Right cardiac atrium (tissue), 5 donors: ENCODE data around the gene ACOX1. TPM values are rescaled to one million over a fixed set of nuclear protein-coding genes. Genes with fewer than 3 reads are reported as not detected.

Source experiments
- ATAC-seq, 2 donors: fragments of 200-7000 bp; cut with Tn5 transposase; one replicate each; pipeline versions ENCODE4 v1.8.0 to v1.9.1; 2020; ENCODE audit warnings: moderate library complexity in 2 of 2, mild to moderate bottlenecking in 1 of 2
- DNase-seq, 3 donors: peaks; one replicate each; pipeline ENCODE4 v3.0.0-alpha.2; 2020
- H3K27ac ChIP-seq: one replicate; pipeline ENCODE4 v1.5.1; 2013; ENCODE audit warnings: mild to moderate bottlenecking, low read length, control low read depth, moderate library complexity
- H3K27me3 ChIP-seq: one replicate; pipeline ENCODE4 v1.6.1; 2013; ENCODE audit not compliant: control insufficient read depth, insufficient read depth
- H3K4me1 ChIP-seq: one replicate; pipeline ENCODE4 v1.6.1; 2013; ENCODE audit warnings: low read length; ENCODE audit not compliant: control insufficient read depth, insufficient read depth
- H3K4me3 ChIP-seq: one replicate; pipeline ENCODE4 v1.5.1; 2013; ENCODE audit warnings: low read length, control low read depth
- H3K9me3 ChIP-seq: one replicate; pipeline ENCODE4 v1.6.1; 2013; ENCODE audit warnings: low read length; ENCODE audit not compliant: control insufficient read depth
- WGBS: extraction: QIAGEN DNeasy Blood & Tissue Kit; methylation state at CpG from one replicate; pipeline ENCODE4 v1.1.7; 2013; 5-methylcytosine and 5-hydroxymethylcytosine counted together
- intact Hi-C, 4 donors: fragments of 100-400 bp; cut with DNase I; formaldehyde crosslinking; loops; one replicate each; pipeline versions ENCODE4 v1.11.0 to v1.14.0; 2022 to 2023
- polyA plus RNA-seq: library from polyadenylated mRNA; stranded (reverse); fragments of 200-250 nt; gene quantifications from one replicate; pipeline ENCODE4 v1.2.3, GENCODE V29; 2013
- total RNA-seq, 4 donors: library from RNA; stranded (reverse); fragmentation: NEBNext Ultra II Directional; extraction: Animal tissue kit (Norgen Biotek cat#: 25700); gene quantifications; one replicate each; pipeline ENCODE4 v1.2.1, GENCODE V29; 2021
- donor health status: healthy with polysubstance abuse.
- donor health status: DM: no; HTN: yes; CAD: no.
- donor health status: DM: no; HTN: no; CAD: no.
- donor health status: DM: no; HTN: yes; CAD: no; lungs with severe emphysema.
- donor health status: DM: yes; HTN: yes; CAD: no.

Gene ACOX1
- total and polyA plus RNA-seq, 5 donors = 18.7 to 67.5 (median 59.9) TPM

DNA sequence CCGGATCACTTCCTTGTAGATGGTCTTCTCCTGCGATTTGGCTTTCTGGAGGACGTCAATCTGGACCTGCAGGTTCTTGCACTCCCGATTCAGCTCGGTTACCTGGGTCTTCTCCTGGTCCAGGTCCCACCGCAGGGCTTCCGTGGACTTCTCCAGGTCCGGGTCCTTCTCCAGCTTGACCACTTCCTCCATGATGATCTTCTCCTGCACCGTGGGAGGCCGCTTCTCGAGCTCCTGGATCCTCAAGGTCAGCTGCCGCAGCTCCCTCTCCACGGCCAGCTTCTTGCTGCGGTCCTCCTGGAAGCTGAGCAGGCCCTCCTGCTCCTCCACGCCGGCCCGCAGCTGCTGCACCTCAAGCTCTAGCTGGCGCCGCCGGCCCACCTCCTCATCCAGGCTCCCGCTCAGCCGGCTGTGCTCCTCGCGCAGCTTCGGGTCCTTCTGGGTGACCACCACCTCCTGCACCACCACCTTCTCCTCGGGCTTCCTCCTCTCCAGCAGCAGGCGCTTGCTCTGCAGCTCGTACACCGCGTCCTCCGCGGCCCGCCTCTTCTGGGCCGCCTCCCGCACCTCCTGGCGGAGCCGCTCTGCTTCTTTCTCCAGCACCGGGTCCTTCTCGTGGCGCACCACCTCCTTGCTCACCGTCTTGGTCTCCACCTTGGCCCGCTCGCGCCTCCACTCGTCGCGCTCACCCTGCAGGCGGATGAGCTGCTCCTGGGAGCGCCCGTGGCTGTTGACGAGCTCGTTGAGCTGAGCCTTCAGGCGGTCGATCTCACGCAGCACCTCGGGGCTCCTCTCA, 29.9 kb upstream of the ACOX1 start:
- peak in 1 of 3 donors; percentile 42 for DNase-seq
- intact Hi-C loops = loop anchor here in 1 of 4 donors (5.0 kb wide), 1 partner anchor 102 kb away; no protein-coding TSS in a partner anchor
- H3K9me3 ChIP-seq = no peaks in the 10 kb centered on the region
- 90% methylated on average over 56 of the region's 56 CpGs for WGBS
- no peak for ATAC-seq
- H3K27ac ChIP-seq = no peak overlapping the region
- no peaks in the 10 kb centered on the region for H3K27me3 ChIP-seq
- no peak overlapping the region for H3K4me3 ChIP-seq
- no peaks in the 10 kb centered on the region for H3K4me1 ChIP-seq

DNA sequence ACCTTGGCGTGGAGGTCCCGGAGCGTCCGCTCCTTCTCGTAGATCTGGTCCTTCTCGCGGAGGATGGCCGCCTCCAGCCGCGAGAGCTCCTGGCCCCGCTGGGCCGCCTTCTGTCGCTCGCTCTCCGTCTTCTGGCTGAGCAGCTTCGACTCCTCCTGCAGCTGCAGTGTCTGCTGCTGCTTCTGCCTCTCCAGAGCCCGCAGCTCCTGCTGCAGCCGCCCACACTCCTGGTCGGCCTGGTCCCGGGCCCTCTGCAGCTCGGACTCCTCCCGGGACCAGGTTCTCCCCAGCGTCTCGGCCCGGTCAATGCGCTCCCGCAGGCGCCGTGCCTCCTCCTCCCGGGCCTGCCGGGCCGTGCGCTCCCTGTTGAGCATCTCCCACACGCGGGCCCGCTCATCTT, 29.2 kb upstream of the ACOX1 start:
- DNase-seq (peak in 1 of 3 donors; percentile 43), ATAC-seq (no peak)
- Histone ChIP-seq H3K4me3 (no peak overlapping the region), H3K27me3 (no peaks in the 10 kb centered on the region), H3K27ac (no peak overlapping the region), H3K4me1 (no peaks in the 10 kb centered on the region), H3K9me3 (no peaks in the 10 kb centered on the region)
- intact Hi-C loops = loop anchor here in 1 of 4 donors (5.0 kb wide), 1 partner anchor 101 kb away; no protein-coding TSS in a partner anchor
- 94% methylated on average over 36 of the region's 36 CpGs for WGBS

DNA sequence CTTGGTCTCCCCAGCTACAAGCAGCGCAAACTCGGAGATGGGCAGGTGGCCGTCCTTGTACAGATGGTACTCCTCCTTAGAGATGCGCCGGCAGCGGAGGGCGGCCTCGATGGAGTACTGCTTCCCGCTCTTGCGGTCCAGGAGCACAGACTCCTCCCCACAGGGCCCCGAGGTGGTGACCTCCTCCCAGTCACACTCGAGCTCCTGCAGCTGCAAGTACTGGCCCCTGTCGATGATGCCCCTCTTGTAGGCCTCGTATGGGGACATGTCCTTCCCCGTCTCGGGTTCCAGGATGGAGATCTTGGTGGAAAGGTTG, 28.8 kb upstream of the ACOX1 start:
- DNase-seq (peak in 1 of 3 donors; percentile 41), ATAC-seq (no peak)
- Histone ChIP-seq H3K4me3 (no peak overlapping the region), H3K27ac (no peak overlapping the region), H3K4me1 (no peaks in the 10 kb centered on the region), H3K27me3 (no peaks in the 10 kb centered on the region), H3K9me3 (no peaks in the 10 kb centered on the region)
- 88% methylated on average over 16 of the region's 16 CpGs for WGBS
- intact Hi-C loops = loop anchor here in 1 of 4 donors (5.0 kb wide), 1 partner anchor 101 kb away; no protein-coding TSS in a partner anchor

DNA sequence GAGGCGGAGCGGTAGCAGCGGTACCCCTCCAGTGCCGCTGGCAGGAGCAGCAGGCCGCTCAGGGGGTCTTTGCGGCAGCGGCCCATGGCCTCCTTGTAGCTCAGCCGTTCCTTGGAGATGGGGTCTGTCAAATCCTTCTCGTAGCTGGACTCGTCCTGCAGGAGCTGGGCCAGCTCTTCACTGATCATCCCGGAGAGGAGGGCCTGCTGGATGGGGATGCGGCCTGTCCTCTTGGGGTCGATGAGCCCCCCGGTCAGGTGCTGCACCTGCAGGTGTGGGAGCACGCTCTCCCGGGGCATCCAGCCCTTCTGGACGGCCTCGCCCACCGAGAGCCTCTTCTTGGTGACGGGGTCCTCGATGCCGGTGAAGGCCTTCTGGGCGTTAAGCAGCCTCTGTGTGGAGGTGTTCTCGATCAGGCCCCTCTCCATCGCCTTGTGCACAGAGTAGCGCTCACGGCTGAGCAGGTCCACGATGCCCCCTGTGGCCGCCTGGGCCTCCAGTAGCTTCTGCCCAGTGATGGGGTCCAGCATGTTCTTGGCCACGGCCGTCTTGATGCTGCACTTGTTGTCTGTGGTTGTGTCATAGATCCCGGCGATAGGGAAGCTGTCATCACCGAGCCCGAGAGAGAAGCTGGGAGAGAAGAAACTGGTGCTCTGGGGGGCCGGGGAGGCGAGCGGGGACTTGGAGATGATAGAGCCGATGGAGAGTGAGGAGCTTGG, 28.3 kb upstream of the ACOX1 start:
- Histone ChIP-seq H3K9me3 (no peaks in the 10 kb centered on the region), H3K4me1 (no peaks in the 10 kb centered on the region), H3K27ac (no peak overlapping the region), H3K27me3 (no peaks in the 10 kb centered on the region), H3K4me3 (no peak overlapping the region)
- DNase-seq = peak in 1 of 3 donors; percentile 43
- ATAC-seq = no peak
- intact Hi-C loops = loop anchor here in 1 of 4 donors (5.0 kb wide), 1 partner anchor 100 kb away; no protein-coding TSS in a partner anchor
- WGBS = 90% methylated on average over 39 of the region's 39 CpGs

DNA sequence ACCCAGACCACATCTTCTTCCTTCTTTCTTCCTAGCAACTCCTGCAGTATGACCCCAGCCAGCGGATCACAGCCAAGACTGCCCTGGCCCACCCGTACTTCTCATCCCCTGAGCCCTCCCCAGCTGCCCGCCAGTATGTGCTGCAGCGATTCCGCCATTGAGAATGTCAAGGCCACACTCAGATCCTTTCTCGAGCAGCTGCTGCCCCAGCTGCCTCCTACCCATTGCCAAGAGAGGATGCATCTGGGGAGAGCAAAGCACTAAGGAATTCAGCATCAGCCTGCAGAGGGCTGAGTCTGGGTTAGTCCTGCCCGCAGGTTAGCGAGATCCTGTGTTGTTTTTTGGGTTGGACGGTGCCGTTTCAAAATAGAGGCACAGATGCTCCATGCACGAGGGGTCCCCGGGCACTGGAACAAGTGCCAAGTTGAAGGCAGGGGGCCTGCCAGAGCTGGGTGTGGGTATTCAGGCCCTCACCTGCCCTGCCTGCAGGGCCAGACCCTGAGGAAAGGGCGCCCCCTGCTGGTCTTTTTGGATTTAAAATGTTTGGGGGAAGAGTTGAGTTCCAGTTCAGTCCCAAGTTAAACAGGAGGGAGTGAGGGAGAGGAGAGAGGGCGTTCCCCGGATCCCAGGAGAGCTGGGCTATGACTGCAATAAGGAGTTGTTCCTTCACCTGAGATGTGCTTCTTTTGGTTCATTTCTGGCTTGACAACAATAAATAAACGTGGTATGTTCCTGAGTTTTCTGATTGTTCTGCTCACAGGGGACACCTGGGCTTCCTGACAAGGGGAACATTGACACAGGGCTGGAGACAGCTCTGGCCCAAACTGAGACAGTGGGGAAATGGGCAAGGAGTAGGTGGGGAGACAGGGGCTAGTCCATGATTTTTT, 26.5 kb upstream of the ACOX1 start:
- 51% methylated on average over 16 of the region's 16 CpGs for WGBS
- Histone ChIP-seq H3K27ac (no peak overlapping the region), H3K4me3 (no peak overlapping the region), H3K4me1 (no peaks in the 10 kb centered on the region), H3K27me3 (no peaks in the 10 kb centered on the region), H3K9me3 (no peaks in the 10 kb centered on the region)
- peak; percentile 57 to 69 for ATAC-seq
- intact Hi-C loops = loop anchor here in 3 of 4 donors (2.0 to 5.0 kb wide), 2 partner anchors 98 to 101 kb away; partner anchors contain the start of gene MRPL38 (in 2 of the 3)
- DNase-seq = peak; percentile 73 to 84 (median 78)

DNA sequence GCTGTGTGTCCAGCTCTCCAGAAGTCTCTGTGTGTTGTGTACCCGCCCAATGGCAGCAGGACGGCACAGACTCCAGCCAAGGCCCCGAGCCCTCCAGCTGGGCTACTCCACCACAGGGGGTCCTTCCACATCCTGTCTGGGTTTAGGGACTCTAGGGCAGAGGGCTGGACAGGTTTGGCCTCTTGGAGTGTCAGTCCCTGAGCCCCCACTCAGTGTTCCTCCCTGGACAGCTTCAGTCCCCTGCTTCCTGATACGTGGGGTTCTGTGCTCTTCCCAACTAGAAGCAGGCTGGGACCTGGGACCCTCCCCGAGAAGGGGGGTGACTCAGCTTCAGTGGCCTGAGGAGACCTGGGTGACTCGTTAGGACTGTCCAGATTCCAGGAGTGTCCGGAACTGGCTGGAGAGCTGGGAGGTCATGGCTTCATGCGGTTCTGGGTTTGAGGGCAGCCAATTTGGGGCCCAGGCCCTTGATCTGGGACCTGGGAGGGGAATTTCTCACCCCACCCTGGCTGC, 25.8 kb upstream of the ACOX1 start:
- no peaks in the 10 kb centered on the region for H3K27me3 ChIP-seq
- no peak overlapping the region for H3K27ac ChIP-seq
- H3K4me1 ChIP-seq = no peaks in the 10 kb centered on the region
- H3K4me3 ChIP-seq = no peak overlapping the region
- WGBS = 67% methylated on average over 8 of the region's 8 CpGs
- intact Hi-C loops = loop anchor here in 3 of 4 donors (2.0 to 5.0 kb wide), 2 partner anchors 98 to 100 kb away; partner anchors contain the start of gene MRPL38 (in 2 of the 3)
- DNase-seq (no peak), ATAC-seq (no peak)
- no peaks in the 10 kb centered on the region for H3K9me3 ChIP-seq

DNA sequence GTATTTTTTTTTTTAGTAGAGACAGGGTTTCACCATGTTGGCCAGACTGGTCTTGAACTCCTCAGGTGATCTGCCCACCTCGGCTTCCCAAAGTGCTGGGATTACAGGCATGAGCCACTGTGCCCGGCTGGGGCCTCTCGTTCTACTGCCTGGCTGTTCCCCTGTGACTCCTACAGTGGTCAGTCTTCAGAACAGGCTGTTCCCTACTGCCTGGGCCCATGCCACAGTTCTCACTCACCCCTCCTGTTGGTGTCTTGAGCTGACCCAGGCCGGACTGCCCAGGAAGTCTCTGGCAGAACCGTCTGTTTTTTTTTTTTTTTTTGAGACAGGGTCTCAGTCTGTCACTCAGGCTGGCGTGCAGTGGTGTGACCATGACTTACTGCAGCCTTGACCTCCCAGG, 24.9 kb upstream of the ACOX1 start:
- H3K27ac ChIP-seq = no peak overlapping the region
- intact Hi-C loops = loop anchor here in 2 of 4 donors (2.0 kb wide), 1 partner anchor 99 kb away; the partner anchor contains the start of gene MRPL38 (in 2 of the 2)

DNA sequence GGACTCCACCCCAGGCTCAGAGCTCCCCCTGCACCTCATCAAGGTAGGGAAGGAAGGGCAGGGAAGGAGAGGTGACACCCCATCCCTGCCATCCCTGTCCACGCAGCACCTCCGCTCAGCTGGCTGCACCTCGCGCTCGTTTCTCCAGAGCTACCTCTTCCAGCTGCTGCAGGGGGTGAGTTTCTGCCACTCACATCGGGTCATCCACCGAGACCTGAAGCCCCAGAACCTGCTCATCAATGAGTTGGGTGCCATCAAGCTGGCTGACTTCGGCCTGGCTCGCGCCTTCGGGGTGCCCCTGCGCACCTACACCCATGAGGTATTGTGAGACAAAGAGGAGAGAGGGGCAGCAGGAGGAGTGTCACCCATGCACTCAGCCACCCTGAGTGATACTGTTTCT, 23.1 kb upstream of the ACOX1 start:
- DNase-seq = no peak
- ATAC-seq = no peak
- no peak overlapping the region for H3K27ac ChIP-seq
- intact Hi-C loops = no loop called here
- H3K27me3 ChIP-seq = no peaks in the 10 kb centered on the region
- H3K4me1 ChIP-seq = no peaks in the 10 kb centered on the region
- H3K9me3 ChIP-seq = no peaks in the 10 kb centered on the region
- no peak overlapping the region for H3K4me3 ChIP-seq
- WGBS = 97% methylated on average over 12 of the region's 12 CpGs

More for the DNA sequence above, 24.9 kb upstream of the ACOX1 start:
- Histone ChIP-seq H3K9me3 (no peaks in the 10 kb centered on the region), H3K4me1 (no peaks in the 10 kb centered on the region), H3K27me3 (no peaks in the 10 kb centered on the region), H3K4me3 (no peak overlapping the region)
- DNase-seq (peak in 1 of 3 donors; percentile 67), ATAC-seq (no peak)
- 67% methylated on average over 6 of the region's 6 CpGs for WGBS

DNA sequence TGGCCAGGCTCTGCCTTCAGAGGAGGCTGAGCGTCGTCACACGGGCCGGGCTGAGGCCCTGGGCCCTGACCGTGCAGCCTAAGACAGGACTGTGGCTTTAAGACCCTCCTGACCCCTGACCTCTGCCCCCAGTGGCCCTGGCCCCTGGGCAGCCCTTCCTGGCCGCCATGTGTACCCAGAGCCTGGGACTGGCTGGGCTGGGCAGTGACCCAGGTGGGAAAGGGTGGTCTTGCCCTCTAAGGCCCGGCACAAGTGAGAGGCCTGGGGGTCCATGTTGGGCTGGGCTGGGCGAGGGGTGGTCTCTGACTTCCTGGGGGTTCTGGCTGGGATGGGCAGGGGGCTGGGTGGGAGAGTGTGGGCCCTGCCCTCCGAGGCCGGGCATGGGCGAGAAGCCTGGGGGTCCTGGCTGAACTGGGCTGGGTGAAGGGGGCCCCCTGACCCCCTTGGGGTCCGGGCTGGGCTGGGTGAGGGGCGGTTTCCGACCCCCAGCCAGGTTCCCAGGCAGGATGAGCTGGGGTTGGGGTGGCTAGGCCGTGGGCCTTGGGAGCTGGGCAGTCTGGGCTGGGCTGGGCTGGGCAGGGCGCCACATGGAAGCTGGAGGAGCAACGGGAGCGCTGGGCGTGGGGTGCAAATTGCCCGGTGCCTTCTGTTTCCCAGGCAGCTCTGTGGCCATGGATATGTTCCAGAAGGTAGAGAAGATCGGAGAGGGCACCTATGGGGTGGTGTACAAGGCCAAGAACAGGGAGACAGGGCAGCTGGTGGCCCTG, 22.0 kb upstream of the ACOX1 start, which contains the start of gene CDK3:
CDK3 (plus strand) TSS at position 101 of the 767 bp plus-strand sequence; CDS start at position 672, 571 bp downstream.
- intact Hi-C loops = no loop called here
- H3K27ac ChIP-seq = no peak within 1 kb of the TSS
- DNase-seq = no peak

More for the DNA sequence above, 22.0 kb upstream of the ACOX1 start, which contains the start of gene CDK3:
- H3K27me3 ChIP-seq = no peaks in the 10 kb centered on the region
- no peak within 1 kb of the TSS for H3K4me3 ChIP-seq
- ATAC-seq = no peak
- 84% methylated on average over 21 of the region's 21 CpGs for WGBS
- H3K9me3 ChIP-seq = no peaks in the 10 kb centered on the region
- H3K4me1 ChIP-seq = peaks cover 3% of the 10 kb centered on the region
